Subcutaneous preadipocyte (primary cell): Measurements from ENCODE around the gene TENT5D. TPM values are rescaled to one million over a fixed set of nuclear protein-coding genes. Genes with fewer than 3 reads are reported as not detected.

Experiments used
- total RNA-seq: library from RNA; depleted of rRNA; stranded (reverse); fragments of >200 nt; gene quantifications from 2 replicates; pipeline ENCODE4 v1.2.3, GENCODE V29; 2012

Gene TENT5D
- total RNA-seq: not detected in 2 replicates

GRCh38 chrX:80420147-80420546 is at the start of gene TENT5D:
TSS of gene TENT5D (plus strand) at chrX:80420447. CDS start at chrX:80442540, 22,093 bp downstream.

